Measurements from ENCODE around the gene APOL6. TPM values are rescaled to one million over a fixed set of nuclear protein-coding genes. Genes with fewer than 3 reads are reported as not detected.
A peak's percentile ranks its signal among the peaks of the same experiment; 100 is the strongest.

Gene APOL6
- total RNA-seq, 1 donor from 2014 or later = not detected

DNA sequence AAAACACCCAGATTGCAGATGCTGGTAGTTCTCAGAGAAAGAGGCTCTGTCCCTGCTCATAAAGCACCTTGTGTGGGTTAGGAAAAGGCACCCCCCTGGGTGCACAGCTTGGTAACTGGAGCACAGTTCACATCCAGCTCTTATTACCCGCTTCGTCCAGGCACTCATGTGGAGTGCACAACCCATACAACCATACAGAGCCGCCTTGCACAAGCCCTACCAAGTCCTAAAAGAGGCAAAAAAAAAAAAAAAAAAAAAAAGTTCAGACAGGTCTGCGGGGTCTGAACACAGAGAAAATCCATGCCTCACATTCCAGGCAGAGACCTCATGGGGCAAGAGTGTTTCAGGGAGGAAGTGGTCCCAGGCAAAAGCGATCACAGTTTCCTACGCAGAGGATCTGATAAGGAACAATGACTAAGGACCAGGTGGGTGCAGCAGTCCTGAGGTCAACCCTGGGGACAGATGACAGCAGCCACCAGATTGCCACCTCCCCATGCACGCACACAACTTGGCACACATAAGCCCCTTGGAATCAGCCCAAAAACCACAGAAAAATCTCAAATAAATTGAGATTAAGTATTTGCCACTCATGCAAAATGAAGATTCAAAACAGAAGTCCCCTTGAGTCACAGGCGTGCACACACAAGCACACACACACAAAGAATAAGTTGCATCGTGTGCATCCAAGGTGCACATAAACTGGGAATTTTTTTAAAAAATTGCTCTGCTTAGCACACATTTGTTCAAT, 43.5 kb upstream of the APOL6 start:
- no peaks in the 10 kb centered on the region for H3K9me3 Mint-ChIP-seq
- no peaks in the 10 kb centered on the region for H3K27me3 Mint-ChIP-seq (ENCODE audit: low read depth)
- no peak for DNase-seq (ENCODE audit: low read depth, low spot score)
- H3K4me1 Mint-ChIP-seq = peaks cover 6% of the 10 kb centered on the region
- H3K4me3 Mint-ChIP-seq = no peak overlapping the region
- no peak overlapping the region for H3K27ac Mint-ChIP-seq (ENCODE audit: unreplicated experiment)
- no peak for TF ChIP-seq CTCF (conservative IDR thresholded peaks at IDR 0.05)
- H3K36me3 Mint-ChIP-seq (ENCODE audit: low read depth) = no peaks in the 10 kb centered on the region

- no peak overlapping the region for H3K27ac Mint-ChIP-seq (ENCODE audit: unreplicated experiment)
Measured at GRCh38 chr22:35605369-35605680, 42.9 kb upstream of the APOL6 start.

DNA sequence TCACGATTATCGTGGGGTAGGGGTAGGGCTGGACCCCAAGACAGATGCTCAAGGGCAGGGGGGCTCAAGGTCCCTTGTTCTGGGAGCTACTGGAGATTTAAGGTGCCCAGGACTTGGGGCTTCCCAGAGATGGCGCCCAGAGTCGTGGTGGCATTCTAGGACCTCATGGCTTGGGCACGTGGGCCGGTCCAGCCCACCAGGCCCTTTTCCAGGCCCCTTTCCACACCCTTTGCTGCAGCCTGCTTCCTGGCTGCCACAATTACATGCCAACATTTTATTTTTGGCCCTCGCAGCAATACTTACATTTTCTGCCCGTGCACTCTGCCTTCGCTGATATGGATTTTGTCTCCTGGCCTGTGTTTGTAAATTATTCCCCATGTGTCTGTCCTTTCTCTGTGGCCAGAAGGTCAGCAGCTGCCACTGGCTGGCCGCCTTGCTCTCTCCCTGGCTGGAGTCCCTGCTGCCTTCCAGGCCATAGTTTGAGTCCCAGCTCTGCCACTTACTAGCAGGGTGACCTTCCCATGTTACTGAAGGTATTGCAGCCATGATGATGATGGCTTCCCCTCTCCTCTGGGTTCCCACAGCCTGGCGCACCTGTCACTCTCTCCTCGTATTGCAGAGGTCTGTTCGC, 42.3 kb upstream of the APOL6 start:
- peak overlapping the region; percentile 73 for H3K27ac Mint-ChIP-seq (ENCODE audit: unreplicated experiment)
- H3K36me3 Mint-ChIP-seq (ENCODE audit: low read depth) = no peaks in the 10 kb centered on the region
- H3K27me3 Mint-ChIP-seq (ENCODE audit: low read depth) = no peaks in the 10 kb centered on the region
- no peak for DNase-seq (ENCODE audit: low read depth, low spot score)
- peaks cover 6% of the 10 kb centered on the region for H3K4me1 Mint-ChIP-seq
- H3K9me3 Mint-ChIP-seq = no peaks in the 10 kb centered on the region
- no peak for TF ChIP-seq CTCF (conservative IDR thresholded peaks at IDR 0.05)
- no peak overlapping the region for H3K4me3 Mint-ChIP-seq

More at GRCh38 chr22:35605369-35605680, 42.9 kb upstream of the APOL6 start:
- no peak for TF ChIP-seq CTCF (conservative IDR thresholded peaks at IDR 0.05)
- no peak for DNase-seq (ENCODE audit: low read depth, low spot score)
- Mint-ChIP-seq H3K4me3 (no peak overlapping the region), H3K4me1 (peaks cover 6% of the 10 kb centered on the region), H3K36me3 (ENCODE audit: low read depth) (no peaks in the 10 kb centered on the region), H3K27me3 (ENCODE audit: low read depth) (no peaks in the 10 kb centered on the region), H3K9me3 (no peaks in the 10 kb centered on the region)

DNA sequence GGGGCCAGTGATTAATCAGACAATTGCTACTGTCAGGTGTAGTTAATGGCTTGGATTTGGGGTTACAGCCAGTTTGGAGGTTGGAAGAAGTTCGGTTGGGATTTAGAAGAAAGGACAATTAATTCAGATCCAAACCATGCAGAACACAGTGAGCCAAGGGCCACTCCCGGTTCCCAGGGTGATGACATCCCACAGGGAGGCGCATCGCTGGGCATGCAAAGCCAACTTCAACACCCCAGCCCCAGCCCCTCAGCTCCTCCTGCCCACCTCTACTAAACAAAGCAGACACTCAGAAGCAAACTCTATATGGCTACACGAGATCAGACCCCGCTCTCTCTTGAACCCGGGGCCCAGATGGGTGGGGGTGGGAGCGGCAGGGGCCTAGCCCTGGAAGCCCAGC, 41.3 kb upstream of the APOL6 start:
- no peaks in the 10 kb centered on the region for H3K27me3 Mint-ChIP-seq (ENCODE audit: low read depth)
- no peak for TF ChIP-seq CTCF (conservative IDR thresholded peaks at IDR 0.05)
- peaks cover 6% of the 10 kb centered on the region for H3K4me1 Mint-ChIP-seq
- H3K9me3 Mint-ChIP-seq = no peaks in the 10 kb centered on the region
- no peak overlapping the region for H3K27ac Mint-ChIP-seq (ENCODE audit: unreplicated experiment)
- no peaks in the 10 kb centered on the region for H3K36me3 Mint-ChIP-seq (ENCODE audit: low read depth)
- no peak for DNase-seq (ENCODE audit: low read depth, low spot score)
- H3K4me3 Mint-ChIP-seq = no peak overlapping the region

DNA sequence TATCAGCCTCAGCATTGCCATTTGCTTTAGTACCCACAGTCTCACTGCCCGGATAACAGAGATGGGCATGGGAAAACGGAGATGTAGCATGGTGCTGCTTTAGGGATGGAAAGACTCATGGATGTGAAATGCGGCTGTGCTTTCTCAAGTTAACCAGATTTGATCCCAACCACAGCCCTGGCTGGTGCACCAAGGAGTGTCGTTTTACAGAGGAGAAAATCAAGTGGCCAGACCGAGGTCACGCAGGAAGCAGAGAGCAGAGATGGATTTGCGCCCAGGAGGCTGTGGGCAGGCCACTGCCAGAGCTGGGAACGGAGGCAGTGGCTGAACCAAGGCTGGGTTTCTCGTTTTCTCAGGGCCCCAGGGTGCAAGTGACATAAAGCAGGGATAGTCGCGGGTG, 40.2 kb upstream of the APOL6 start:
- Mint-ChIP-seq H3K27ac (ENCODE audit: unreplicated experiment) (no peak overlapping the region), H3K9me3 (no peaks in the 10 kb centered on the region), H3K4me1 (peaks cover 6% of the 10 kb centered on the region), H3K36me3 (ENCODE audit: low read depth) (no peaks in the 10 kb centered on the region), H3K4me3 (no peak overlapping the region), H3K27me3 (ENCODE audit: low read depth) (no peaks in the 10 kb centered on the region)
- no peak for TF ChIP-seq CTCF (conservative IDR thresholded peaks at IDR 0.05)
- no peak for DNase-seq (ENCODE audit: low read depth, low spot score)
